CD4-positive, alpha-beta T cell treated with Interleukin-15 for 4 hours (primary cell): ENCODE results near the gene TMEM213.

ENCODE experiments used
- DNase-seq: peaks from one replicate; pipeline ENCODE4 v3.0.0-alpha.2; 2020; ENCODE audit warnings: low spot score

Gene TMEM213

GRCh38 chr7:138842111-138842510 is 44.3 kb downstream of the TMEM213 start:
- no peak for DNase-seq

- DNase-seq: no peak
These were observed 46.1 kb downstream of the TMEM213 start for GRCh38 chr7:138843632-138844580.

DNA sequence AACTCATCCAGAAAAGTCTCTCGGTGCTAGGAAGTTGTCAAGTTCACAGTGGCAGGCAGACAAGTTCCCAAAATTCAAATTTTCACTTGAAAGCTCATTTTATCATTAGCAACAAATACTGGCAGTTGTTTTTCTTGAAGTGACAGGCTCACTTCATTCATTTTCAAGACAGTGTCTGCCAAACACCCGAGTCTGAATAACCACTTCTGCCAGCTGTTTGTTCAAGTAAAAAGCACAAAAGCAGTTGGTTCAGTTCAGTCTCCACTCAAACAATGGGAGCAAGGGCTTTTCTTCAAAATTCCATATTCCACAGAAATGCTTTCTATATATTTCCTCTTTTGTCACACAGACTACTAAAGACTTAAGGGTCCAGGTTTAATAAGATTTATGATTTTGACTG is 47.9 kb downstream of the TMEM213 start:
- no peak for DNase-seq

- DNase-seq: no peak
These were observed 50.5 kb downstream of the TMEM213 start for GRCh38 chr7:138848056-138848980.

GRCh38 chr7:138849701-138850100 is 51.9 kb downstream of the TMEM213 start:
- no peak for DNase-seq

GRCh38 chr7:138852469-138852868 is 54.7 kb downstream of the TMEM213 start:
- no peak for DNase-seq

GRCh38 chr7:138853448-138853847 is 55.7 kb downstream of the TMEM213 start:
- no peak for DNase-seq

DNA sequence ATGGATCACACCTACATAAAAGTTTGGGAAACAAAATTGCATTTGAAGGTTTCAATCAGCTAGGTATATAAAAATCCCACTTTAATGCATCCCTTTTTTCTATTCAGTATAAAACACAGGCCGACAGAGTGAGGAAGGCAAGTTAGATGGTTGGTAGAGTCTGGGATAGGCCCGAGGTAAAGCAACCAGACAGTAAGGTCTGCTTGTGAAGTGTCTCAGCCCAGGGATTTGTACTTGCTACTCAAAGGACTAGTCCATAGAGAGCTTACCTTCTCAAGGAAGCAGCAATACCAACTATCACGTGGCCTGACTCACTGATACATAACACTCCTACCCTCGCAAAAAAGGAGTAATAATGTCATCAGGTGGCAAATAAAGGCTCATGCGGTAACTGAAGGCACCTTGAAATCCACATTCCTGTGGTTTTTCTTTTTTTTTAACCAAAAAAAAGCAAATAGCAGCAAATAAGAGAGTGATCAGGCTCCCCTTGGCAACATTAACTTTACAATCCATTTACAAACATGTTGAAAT is 56.4 kb downstream of the TMEM213 start:
- DNase-seq: no peak

- no peak for DNase-seq
These were observed 59.9 kb downstream of the TMEM213 start for GRCh38 chr7:138857728-138858127.

DNA sequence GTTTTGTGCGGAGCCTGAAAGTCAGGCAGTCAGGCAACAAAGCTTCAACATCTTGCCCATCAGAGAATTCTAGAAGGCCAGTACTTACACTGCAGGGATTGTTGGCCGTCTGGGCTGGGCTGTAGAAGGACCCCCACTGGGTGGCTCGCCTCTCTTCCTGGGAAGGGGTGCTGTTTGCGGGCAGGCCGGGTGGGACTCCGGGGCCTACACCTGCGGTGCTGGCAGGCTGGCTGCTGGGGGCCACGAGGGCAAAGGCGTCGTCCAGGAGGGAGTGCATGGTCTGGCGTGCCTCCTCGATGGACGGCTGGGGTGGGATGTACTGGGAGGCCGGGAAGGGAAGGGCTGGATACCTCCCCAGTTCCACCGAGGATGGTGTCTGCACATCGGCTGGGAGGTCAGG is 63.3 kb downstream of the TMEM213 start:
- no peak for DNase-seq

DNA sequence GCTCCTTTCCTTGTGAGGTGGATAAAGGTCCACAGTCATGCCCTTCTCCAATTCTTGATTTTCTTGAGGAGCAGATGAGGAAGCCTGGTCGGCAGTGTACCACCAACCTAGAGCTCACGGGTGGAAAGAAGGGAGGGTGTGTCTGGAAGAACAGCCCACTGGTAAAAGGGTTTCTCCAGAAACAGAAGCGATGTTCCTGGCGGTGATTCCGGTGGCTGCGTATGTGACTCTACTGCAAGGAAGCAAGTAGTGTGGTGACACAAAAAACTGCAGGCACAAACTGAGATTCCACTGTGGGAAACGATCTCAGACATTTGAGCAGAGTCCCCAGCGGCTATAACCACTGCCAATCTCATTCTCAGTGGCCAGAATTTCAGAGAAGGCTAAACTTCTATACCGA is 66.1 kb downstream of the TMEM213 start:
- no peak for DNase-seq

DNA sequence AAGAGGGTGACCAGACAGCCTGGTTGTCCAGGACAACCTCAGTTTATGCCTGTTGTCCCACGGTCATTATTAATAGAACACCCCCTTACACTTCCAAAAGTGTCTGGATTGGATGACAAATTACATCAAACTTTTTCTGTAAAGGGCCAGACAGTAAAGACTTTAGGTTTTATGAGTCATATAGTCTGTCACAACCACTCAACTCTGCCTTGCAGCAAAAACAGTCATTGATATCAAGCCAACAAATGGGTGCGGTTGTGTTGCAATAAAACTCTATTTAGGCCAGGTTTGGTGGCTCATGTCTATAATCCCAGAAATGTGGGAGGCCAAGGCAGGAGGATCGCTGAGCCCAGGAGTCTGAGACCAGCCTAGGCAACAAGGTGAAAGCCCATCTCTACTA is 66.9 kb downstream of the TMEM213 start:
- DNase-seq: no peak

DNA sequence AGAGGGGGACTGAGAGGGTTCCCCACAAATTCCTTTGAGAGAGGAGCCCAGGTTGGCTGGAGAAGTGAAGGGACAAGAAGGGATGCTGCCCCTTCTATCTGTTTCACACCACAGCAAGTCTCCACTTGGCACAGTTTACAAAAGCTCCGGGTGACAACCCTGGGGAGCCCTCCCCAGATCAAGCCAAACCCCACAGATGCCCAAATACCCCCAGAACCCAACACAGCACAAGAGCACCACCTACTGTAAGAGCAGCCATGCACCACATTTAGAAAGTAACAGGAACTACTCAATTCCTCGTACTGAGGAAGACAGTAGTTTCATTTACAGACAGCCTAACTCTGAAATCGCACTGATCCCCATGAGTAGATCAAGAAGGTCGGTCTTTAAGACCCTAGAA is 68.0 kb downstream of the TMEM213 start:
- DNase-seq: peak; percentile 32

- DNase-seq: no peak
These were observed 68.6 kb downstream of the TMEM213 start for GRCh38 chr7:138866353-138866752.

DNA sequence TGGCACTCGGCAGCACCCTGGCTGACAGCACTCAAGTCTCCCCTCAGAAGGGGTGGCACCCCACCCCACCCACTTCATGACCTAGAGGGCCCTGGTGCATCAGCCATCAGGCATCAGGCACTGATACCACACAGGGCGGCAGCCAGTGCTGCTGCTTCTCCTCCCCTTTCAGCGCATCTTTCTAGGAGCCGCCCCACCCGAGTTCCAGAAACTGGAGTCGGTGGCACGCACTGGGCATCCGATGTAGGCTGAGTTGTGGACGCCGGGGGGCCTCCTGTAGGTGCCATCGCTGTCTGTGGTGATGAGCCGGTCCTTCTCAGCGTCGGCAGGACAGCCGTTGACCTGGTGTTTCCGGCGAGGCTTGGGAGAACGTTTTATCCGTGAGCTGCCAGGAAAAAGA is 70.0 kb downstream of the TMEM213 start:
- no peak for DNase-seq

DNA sequence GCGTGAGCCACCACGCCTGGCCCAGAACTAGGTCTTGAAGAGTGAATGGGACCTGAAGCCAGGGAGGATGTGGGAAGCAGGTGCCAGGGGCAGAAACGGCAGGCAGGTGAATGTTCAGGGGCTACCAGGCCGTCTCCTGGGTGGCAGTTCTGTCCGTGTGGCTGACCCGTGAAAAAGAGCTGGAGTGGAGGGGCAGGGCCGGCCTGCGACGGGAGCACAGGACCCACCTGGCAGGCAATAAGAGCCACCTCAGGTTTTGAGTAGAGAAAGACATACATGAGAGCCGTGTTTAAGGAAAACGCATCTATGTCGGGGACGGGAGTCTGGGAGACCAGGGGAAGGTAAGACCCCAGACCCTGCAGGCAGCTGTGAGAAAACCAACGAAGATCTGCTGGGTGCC is 70.9 kb downstream of the TMEM213 start:
- DNase-seq: no peak

GRCh38 chr7:138869353-138869752 is 71.6 kb downstream of the TMEM213 start:
- no peak for DNase-seq

DNA sequence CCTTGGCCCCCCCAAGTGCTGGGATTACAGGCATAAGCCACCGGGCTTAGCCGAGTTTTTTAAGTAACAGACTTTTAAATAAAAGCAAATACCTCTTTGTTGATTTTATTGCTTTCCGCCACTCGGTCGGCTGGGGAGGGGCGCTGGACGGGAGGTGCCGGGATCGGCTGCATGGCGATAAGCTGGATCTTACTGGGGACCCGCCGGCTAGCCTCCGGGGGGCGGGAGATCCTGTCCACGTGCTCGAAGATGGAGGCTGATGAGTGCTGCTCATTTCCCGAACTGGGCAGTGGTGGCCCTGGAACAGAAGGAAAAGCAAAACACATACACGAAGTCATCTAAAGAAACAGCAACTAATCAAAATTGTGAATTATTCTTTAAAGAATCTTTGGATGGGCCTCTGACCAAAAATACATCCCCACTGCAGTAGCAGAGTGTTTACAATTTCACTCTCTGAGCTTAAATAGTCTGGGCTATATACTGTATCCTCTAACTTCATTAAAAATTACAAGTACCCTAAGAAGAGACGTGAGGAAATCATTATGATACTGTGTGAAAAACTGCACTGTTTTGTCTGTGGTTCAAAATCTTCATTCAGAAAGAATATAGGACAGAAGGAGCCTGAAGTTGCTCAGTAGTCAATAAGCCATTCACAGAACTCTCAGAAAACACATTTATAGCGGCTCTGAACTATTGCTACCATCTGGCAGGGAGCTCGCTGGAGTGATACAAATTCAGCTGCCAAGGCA is 73.4 kb downstream of the TMEM213 start:
- no peak for DNase-seq

GRCh38 chr7:138871814-138872090 is 74.0 kb downstream of the TMEM213 start:
- DNase-seq: no peak

GRCh38 chr7:138872576-138872975 is 74.8 kb downstream of the TMEM213 start:
- no peak for DNase-seq

DNA sequence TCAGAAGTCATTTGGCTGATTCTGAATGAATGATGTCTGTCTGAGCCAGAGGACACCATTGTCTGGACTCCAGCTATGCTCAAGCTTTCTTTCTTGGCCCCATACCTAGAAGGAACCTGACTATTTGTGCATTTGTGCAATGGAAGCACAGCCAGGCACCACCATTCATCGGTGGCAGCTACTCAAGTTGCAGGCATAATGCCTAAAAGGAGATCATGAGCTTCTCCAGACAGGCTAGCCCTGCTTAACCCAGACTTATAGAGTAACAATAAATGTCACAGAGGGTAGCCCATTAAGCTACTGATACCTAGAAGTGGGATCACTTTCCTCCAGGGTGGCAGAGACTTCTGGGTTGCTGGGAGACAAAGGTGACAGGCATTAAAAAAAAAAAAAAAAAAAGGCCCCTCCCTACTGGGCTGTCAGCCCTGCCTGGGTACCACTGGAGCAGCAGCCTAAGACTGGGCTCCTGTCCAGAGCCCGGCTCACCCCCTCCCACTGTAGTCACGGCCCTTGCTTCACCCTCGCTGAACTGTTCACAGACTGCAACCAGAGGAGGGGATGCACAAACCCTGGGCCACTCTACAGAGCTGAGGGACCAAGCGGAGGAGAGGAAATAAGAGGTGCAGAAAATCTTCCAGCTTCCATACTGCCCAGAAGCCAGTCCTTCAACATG is 75.6 kb downstream of the TMEM213 start:
- DNase-seq: no peak

GRCh38 chr7:138875794-138876193 is 78.0 kb downstream of the TMEM213 start:
- peak; percentile 67 for DNase-seq
